HEK293 (cell line): ENCODE results near the gene ARHGEF2.

ENCODE experiments used
- GLI4 ChIP-seq: fragments of 450-650 bp; formaldehyde crosslinking; IDR thresholded peaks from 2 replicates; pipeline ENCODE4 v1.5.1; 2016; ENCODE audit warnings: missing biosample characterization, missing genetic modification characterization
- IKZF3 ChIP-seq: fragments of 450-650 bp; IDR thresholded peaks from 2 replicates; pipeline ENCODE4 v1.5.0; 2018; ENCODE audit warnings: missing biosample characterization, mild to moderate bottlenecking, missing genetic modification characterization, moderate library complexity
- SETDB1 ChIP-seq: IDR thresholded peaks from one replicate; pipeline ENCODE4 v1.6.1; 2017; ENCODE audit warnings: mild to moderate bottlenecking, low read length, moderate library complexity, mixed read lengths; ENCODE audit not compliant: insufficient read length
- ZNF366 ChIP-seq: fragments of 450-650 bp; formaldehyde crosslinking; conservative IDR thresholded peaks from 2 replicates; pipeline ENCODE4 v1.5.1; 2016; ENCODE audit warnings: missing biosample characterization, missing genetic modification characterization
- ZNF416 ChIP-seq: fragments of 450-650 bp; formaldehyde crosslinking; IDR thresholded peaks from 2 replicates; pipeline ENCODE4 v1.5.1; 2016; ENCODE audit warnings: missing biosample characterization, missing genetic modification characterization
- TF ChIP-seq, protein P1 (sequence below): fragments of 450-650 bp; formaldehyde crosslinking; IDR thresholded peaks from 2 replicates; pipeline ENCODE4 v1.5.1; 2016; ENCODE audit warnings: missing biosample characterization, missing genetic modification characterization
- TF ChIP-seq, protein P2 (sequence below): fragments of 450-650 bp; formaldehyde crosslinking; IDR thresholded peaks from 2 replicates; pipeline ENCODE4 v1.5.1; 2016; ENCODE audit warnings: missing biosample characterization, missing genetic modification characterization

DNA sequence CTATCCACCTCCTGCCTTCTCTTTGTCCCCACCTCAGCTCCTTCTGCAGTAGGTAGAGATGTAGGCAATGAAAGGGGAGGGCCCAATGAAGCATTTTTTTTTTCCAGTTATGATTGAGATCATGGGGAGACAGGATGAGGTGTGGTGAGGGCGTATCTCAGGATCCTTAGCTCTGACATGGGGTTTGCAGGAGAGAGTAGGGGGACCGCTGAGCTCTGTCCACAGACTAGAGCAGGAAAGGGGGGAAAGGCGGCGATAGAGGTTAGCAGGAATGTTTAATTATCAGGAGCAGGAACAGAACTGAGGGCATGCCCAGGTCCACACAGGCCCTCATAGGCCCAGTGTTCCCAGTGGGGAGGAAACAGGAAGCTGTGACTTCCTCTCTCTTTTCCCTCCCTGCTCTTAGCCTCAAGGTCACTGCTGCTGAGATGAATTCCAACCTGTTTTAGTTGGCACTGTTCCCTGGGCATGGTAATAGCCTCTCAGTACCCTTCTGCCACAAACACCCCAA lies 37.8 kb downstream of the ARHGEF2 start:
- TF ChIP-seq ZNF366 (tag by site-specific recombination) = 0 out of 2 replicates have a peak, but pooled peaks have one; percentile 54
- TF ChIP-seq GLI4 (tag by site-specific recombination) = no peak
- TF ChIP-seq, protein P1, sequence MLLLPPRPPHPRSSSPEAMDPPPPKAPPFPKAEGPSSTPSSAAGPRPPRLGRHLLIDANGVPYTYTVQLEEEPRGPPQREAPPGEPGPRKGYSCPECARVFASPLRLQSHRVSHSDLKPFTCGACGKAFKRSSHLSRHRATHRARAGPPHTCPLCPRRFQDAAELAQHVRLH (tag by site-specific recombination) = no peak
- peak; percentile 88 for TF ChIP-seq IKZF3 (tag by site-specific recombination)
- TF ChIP-seq SETDB1 = no peak
- TF ChIP-seq ZNF416 = no peak
- TF ChIP-seq, protein P2, sequence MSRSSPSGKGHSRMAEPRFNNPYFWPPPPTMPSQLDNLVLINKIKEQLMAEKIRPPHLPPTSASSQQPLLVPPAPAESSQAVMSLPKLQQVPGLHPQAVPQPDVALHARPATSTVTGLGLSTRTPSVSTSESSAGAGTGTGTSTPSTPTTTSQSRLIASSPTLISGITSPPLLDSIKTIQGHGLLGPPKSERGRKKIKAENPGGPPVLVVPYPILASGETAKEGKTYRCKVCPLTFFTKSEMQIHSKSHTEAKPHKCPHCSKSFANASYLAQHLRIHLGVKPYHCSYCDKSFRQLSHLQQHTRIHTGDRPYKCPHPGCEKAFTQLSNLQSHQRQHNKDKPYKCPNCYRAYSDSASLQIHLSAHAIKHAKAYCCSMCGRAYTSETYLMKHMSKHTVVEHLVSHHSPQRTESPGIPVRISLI (tag by site-specific recombination) = peak; percentile 82; the same call in 1 of the 2 replicates
